HepG2 (cell line): ENCODE data around the gene PRR23E. TPM values are rescaled to one million over a fixed set of nuclear protein-coding genes. Genes with fewer than 3 reads are reported as not detected.
A peak's percentile ranks its signal among the peaks of the same experiment; 100 is the strongest.

Source experiments
- ATAC-seq: fragments of 200-7000 bp; cut with Tn5 transposase; 3 replicates; pipeline ENCODE4 v1.9.1; 2020; ENCODE audit warnings: mild to moderate bottlenecking, moderate library complexity
- BruUV-seq: library from RNA; stranded (reverse); fragments of 400-500 nt; replicated peaks from 2 replicates; lab custom pipeline; 2021; lab: Mats Ljungman, UMichigan
- CTCF ChIA-PET: fragments of 300-600 bp; formaldehyde crosslinking; extraction: SDS; loops from one replicate; lab custom pipeline; 2021; ENCODE audit warnings: low total read pairs, inconsistent platforms, low intra/inter-chr PET ratio; lab: Yijun Ruan, JAX
- POLR2A ChIA-PET: fragments of 350-600 bp; sonication (Branson Sonifier 250); formaldehyde crosslinking; loops from one replicate; lab custom pipeline; 2020; ENCODE audit warnings: antibody characterized with exemption, inconsistent platforms; lab: Yijun Ruan, JAX
- DNase-seq: peaks from one replicate; pipeline ENCODE4 v3.0.0-alpha.2; 2015; ENCODE audit warnings: low spot score
- FAIRE-seq: peaks from 3 replicates; lab custom pipeline; 2011; peaks lifted over from hg19 to GRCh38; lab: Jason Lieb, UNC
- H2AFZ ChIP-seq: one replicate; pipeline ENCODE4 v1.6.1; 2011; ENCODE audit warnings: low read length, inconsistent platforms
- H3K27ac ChIP-seq: fragments of 300-600 bp; 3 replicates; pipeline ENCODE4 v1.8.0; 2011; ENCODE audit warnings: mixed run types, mild to moderate bottlenecking, mixed read lengths, low read length, inconsistent platforms; ENCODE audit not compliant: insufficient read depth; ENCODE audit errors: extremely low read length
- H3K27me3 ChIP-seq, 2 experiments: fragments of 200-600 bp in 1 of 2; 2 replicates in 1 of 2; 3 replicates in 1 of 2; pipeline versions ENCODE4 v1.6.0 to v1.8.0; 2011; ENCODE audit warnings: low read length in 2 of 2, mild to moderate bottlenecking in 2 of 2, moderate library complexity in 2 of 2, inconsistent platforms in 1 of 2; ENCODE audit not compliant: insufficient read depth in 2 of 2, control insufficient read depth in 1 of 2
- H3K36me3 ChIP-seq, 2 experiments: fragments of 200-600 bp in 1 of 2; replicated peaks in 1 of 2; 2 replicates in 1 of 2; 3 replicates in 1 of 2; pipeline versions ENCODE4 v1.5.1 to v1.8.0; 2011; ENCODE audit warnings: low read length in 2 of 2, inconsistent platforms in 1 of 2; ENCODE audit not compliant: insufficient read depth in 2 of 2, control insufficient read depth in 1 of 2
- H3K4me1 ChIP-seq: 2 replicates; pipeline ENCODE4 v1.5.1; 2012; ENCODE audit warnings: low read length, inconsistent platforms; ENCODE audit not compliant: insufficient read depth
- H3K4me2 ChIP-seq: 2 replicates; pipeline ENCODE4 v1.6.0; 2011; ENCODE audit warnings: low read depth, low read length, inconsistent platforms
- H3K4me3 ChIP-seq, 3 experiments: fragments of 200-600 bp in 1 of 3; sonication (generic), shearing (Covaris generic) in 1 of 3; replicated peaks in 1 of 3; 2 replicates each; pipeline ENCODE4 v1.5.1; 2011 to 2016; ENCODE audit warnings: low read length in 3 of 3, inconsistent platforms in 2 of 3, low read depth in 2 of 3, mild to moderate bottlenecking in 2 of 3, control low read depth in 1 of 3, mixed read lengths in 1 of 3; ENCODE audit not compliant: insufficient read depth in 1 of 3
- H3K79me2 ChIP-seq: one replicate; pipeline ENCODE4 v1.6.1; 2011; ENCODE audit warnings: low read length, inconsistent platforms; ENCODE audit not compliant: insufficient read depth
- H3K9ac ChIP-seq: 2 replicates; pipeline ENCODE4 v1.6.0; 2011; ENCODE audit warnings: mild to moderate bottlenecking, low read depth, low read length, inconsistent platforms; ENCODE audit not compliant: insufficient read depth
- H3K9me3 ChIP-seq: 2 replicates; pipeline ENCODE4 v1.5.1; 2012; ENCODE audit warnings: mild to moderate bottlenecking, low read length
- H4K20me1 ChIP-seq: 2 replicates; pipeline ENCODE4 v1.6.0; 2011; ENCODE audit warnings: inconsistent platforms, mild to moderate bottlenecking, low read length, moderate library complexity; ENCODE audit not compliant: insufficient read depth
- GABPA ChIP-seq, 2 experiments: IDR thresholded peaks; 2 replicates each; pipeline ENCODE4 v1.6.1; 2011 to 2016; ENCODE audit warnings: low read depth in 2 of 2, low read length in 1 of 2, missing biosample characterization in 1 of 2, missing genetic modification characterization in 1 of 2
- GABPB1 ChIP-seq: IDR thresholded peaks from 2 replicates; pipeline ENCODE4 v1.6.1; 2016; ENCODE audit warnings: mild to moderate bottlenecking, missing genetic modification reagents, moderate library complexity, missing compliant biosample characterization
- HNRNPK ChIP-seq: fragments of 200-400 bp; formaldehyde crosslinking; IDR thresholded peaks from 2 replicates; pipeline ENCODE4 v1.6.1; 2018; ENCODE audit warnings: low read length, low read depth, moderate library complexity, mild to moderate bottlenecking; ENCODE audit not compliant: poor library complexity, severe bottlenecking
- MYC ChIP-seq: sonication (generic); formaldehyde crosslinking; IDR thresholded peaks from 2 replicates; pipeline ENCODE4 v1.9.0; 2021; ENCODE audit warnings: missing genetic modification reagents, borderline replicate concordance
- PCBP1 ChIP-seq: fragments of 200-400 bp; formaldehyde crosslinking; IDR thresholded peaks from 2 replicates; pipeline ENCODE4 v1.6.1; 2017; ENCODE audit warnings: mild to moderate bottlenecking, low read depth, low read length, borderline replicate concordance
- ZNF382 ChIP-seq: sonication (generic); formaldehyde crosslinking; IDR thresholded peaks from 2 replicates; pipeline ENCODE4 v1.5.0; 2020; ENCODE audit warnings: missing genetic modification reagents, mild to moderate bottlenecking, borderline replicate concordance
- ZNF709 ChIP-seq: sonication (generic); formaldehyde crosslinking; IDR thresholded peaks from 2 replicates; pipeline ENCODE4 v1.5.0; 2020; ENCODE audit warnings: mild to moderate bottlenecking, missing genetic modification reagents
- WGBS: methylation state at CpG from one replicate; pipeline ENCODE4 v1.1.6; 2017; ENCODE audit warnings: low lambda C conversion rate; 5-methylcytosine and 5-hydroxymethylcytosine counted together
- in situ Hi-C: cut with HindIII; loops from 2 replicates; pipeline ENCODE4 v1.10.0; 2017; ENCODE audit warnings: low pct_unique_long_range_greater_than_20kb; ENCODE audit not compliant: extremely low pct_ligation_motif_present
- intact Hi-C: fragments of 100-400 bp; cut with micrococcal nuclease; formaldehyde crosslinking; loops from one replicate; pipeline ENCODE4 v1.10.0; 2022; ENCODE audit not compliant: unreplicated experiment
- polyA plus RNA-seq, 8 experiments: library from polyadenylated mRNA; depleted of rRNA in 3 of 8; stranded (reverse) in 7 of 8; unstranded in 1 of 8; fragments of >200 nt; fragmentation: Illumina TruSeq in 4 of 8; extraction: Trizol in 4 of 8; gene quantifications; 2 replicates each; pipeline versions ENCODE4 v1.2.1 to v1.2.3, GENCODE V29; 2011 to 2016; ENCODE audit warnings: low read depth in 4 of 8, missing spikeins in 1 of 8, mixed read lengths in 1 of 8; ENCODE audit not compliant: insufficient read depth in 1 of 8
- total RNA-seq, 5 experiments: library from RNA; depleted of rRNA; stranded (reverse); fragments of >200 nt; fragmentation: Illumina TruSeq; extraction: Trizol; gene quantifications; 2 replicates each; pipeline ENCODE4 v1.2.3, GENCODE V29; 2016; ENCODE audit warnings: low read depth in 1 of 5

PRR23E gene
- total and polyA plus RNA-seq, 2 of the 13 experiments (the other 11 are each of a cell fraction or from before 2014, with no cell fraction given) = not detected

DNA sequence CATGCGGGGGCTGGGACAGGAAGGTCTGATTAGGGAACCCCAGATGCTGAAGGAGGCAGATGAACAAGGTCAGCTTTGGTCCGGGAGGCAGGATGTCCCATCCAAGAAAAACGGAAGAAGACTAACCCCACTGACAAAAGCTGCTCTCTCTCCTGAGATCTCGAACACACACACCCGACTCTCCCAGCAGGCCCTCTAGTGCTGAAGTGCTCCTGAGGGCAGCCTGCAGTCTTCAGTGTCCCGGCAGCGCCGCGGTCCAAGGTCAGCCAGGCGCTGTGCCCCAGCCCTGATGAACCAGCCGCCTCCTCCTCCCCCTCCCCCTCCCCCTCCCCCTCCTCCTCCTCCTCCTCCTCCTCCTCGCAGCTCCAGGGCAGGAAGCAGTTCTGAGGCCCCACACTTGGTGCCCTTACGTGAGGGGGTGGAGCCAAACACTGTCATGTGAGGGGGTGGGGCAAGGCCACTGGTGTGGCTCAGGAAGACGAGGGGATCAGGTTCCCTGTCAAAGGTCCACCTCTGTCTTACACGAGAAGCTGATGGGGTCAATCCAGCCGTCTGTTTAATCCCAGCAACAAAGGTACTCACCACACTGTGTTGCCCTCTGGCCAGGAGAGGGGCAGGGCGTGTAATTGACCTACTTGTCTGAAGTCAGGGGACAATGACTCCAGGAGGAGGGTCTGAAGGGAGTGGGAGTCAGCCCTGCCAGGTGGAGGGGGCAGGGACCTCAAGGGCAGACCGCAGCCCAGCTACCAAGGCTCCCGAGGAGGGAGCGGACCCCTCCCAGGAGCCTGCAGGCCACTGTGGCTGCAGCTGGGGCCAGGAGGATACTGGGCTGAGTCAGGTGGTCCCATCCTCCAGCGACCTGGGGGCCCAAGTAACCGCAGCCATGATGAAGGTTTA is 34.3 kb downstream of the PRR23E start:
- no peak overlapping the region for H3K9ac ChIP-seq
- intact Hi-C loops = no loop called here
- TF ChIP-seq HNRNPK (peak; percentile 87), GABPA (IDR thresholded peaks at IDR 0.05; ENCODE audit: low read depth, low read length) (no peak), GABPA (CRISPR knock-in tag; IDR thresholded peaks at IDR 0.05; ENCODE audit: low read depth) (0 out of 2 replicates have a peak, but pooled peaks have one; percentile 4), GABPB1 (CRISPR knock-in tag) (0 out of 2 replicates have a peak, but pooled peaks have one; percentile 26), ZNF709 (CRISPR knock-in tag) (no peak), PCBP1 (peak; percentile 93; the same call in 1 of the 2 replicates), MYC (CRISPR knock-in tag) (0 out of 2 replicates have a peak, but pooled peaks have one; percentile 24), ZNF382 (no peak)
- TF ChIP-seq, all 625 proteins: peak for 5
- Histone ChIP-seq H3K4me2 (peak overlapping the region; percentile 18; the same call in 1 of the 2 replicates), H2AFZ (no peak overlapping the region), H3K27ac (no peak overlapping the region), H3K27me3 (peaks cover under 1 to 6% of the 10 kb centered on the region in 2 experiments; a peak in 2 of 5 replicates), H3K4me1 (peaks cover 13% of the 10 kb centered on the region; the same call in 1 of the 2 replicates), H4K20me1 (no peaks in the 10 kb centered on the region), H3K4me3 (peak overlapping the region in 1 of 3 experiments; percentile 1; a peak in 1 of 6 replicates), H3K79me2 (no peaks in the 10 kb centered on the region), H3K9me3 (no peaks in the 10 kb centered on the region), H3K36me3 (no peaks in the 10 kb centered on the region)
- 18% methylated on average over 8 of the region's 22 CpGs for WGBS
- no peak for FAIRE-seq
- peak; percentile 75 for ATAC-seq
- ChIA-PET CTCF (no interaction called here), POLR2A (interaction anchor here (1.5 kb wide), 1 partner anchor 114 kb away, joined by 3 read pairs; no protein-coding TSS in a partner anchor)
- DNase-seq = peak; percentile 7
- in situ Hi-C loops = no loop called here
- no TSS peak for BruUV-seq
